ENCODE results near the gene EML3. TPM values are rescaled to one million over a fixed set of nuclear protein-coding genes. Genes with fewer than 3 reads are reported as not detected.

EML3 gene
- total RNA-seq, 3 donors from 2014 or later, result 34.7 to 58.7 (median 35.7) TPM

DNA sequence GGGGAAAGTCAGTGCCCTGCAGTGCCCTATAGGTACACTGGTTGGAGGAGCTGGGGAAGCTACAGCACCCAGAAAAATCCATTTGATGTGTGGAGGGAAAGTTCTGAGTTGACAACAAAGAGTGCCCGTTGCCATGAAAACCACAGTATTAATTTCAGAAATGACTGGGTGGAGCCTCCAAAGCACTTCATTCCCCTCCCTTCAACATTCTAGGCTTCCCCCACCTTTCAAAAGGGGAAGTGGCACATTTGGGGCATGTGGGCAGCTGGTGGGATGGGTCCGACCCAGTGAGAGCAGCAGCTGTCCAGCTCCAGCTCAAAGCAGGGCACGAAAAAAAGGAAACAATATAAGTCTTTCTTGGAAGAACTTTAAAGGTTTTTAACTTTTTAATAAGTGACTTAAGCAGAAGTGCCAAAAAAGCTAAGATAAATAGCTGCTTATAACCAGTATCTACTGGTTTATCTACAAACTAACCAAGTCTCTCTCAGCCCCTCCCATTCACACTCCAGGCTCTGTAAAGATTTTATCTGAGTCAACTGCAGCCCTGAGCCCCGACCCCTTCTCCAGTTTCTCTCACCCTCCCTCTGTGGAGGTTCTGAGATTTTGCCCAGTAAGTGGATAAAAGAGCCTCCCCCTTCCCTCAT, 57.0 kb downstream of the EML3 start:
- Histone ChIP-seq H3K27ac (peak overlapping the region; percentile 96 to 98), H3K4me3 (peak overlapping the region in 2 of 3 donors; percentile 23 to 55), H3K36me3 (no peaks in the 10 kb centered on the region), H3K27me3 (no peaks in the 10 kb centered on the region), H3K4me1 (peaks cover 39 to 56% of the 10 kb centered on the region in 2 donors), H3K9me3 (no peaks in the 10 kb centered on the region)
- intact Hi-C loops (cut with DNase I; ENCODE audit: low total_unique reads), result no loop called here
- TF ChIP-seq POLR2A (IDR thresholded peaks at IDR 0.05) (no peak), POLR2AphosphoS5 (IDR thresholded peaks at IDR 0.05) (no peak)
- TF ChIP-seq, protein P1, sequence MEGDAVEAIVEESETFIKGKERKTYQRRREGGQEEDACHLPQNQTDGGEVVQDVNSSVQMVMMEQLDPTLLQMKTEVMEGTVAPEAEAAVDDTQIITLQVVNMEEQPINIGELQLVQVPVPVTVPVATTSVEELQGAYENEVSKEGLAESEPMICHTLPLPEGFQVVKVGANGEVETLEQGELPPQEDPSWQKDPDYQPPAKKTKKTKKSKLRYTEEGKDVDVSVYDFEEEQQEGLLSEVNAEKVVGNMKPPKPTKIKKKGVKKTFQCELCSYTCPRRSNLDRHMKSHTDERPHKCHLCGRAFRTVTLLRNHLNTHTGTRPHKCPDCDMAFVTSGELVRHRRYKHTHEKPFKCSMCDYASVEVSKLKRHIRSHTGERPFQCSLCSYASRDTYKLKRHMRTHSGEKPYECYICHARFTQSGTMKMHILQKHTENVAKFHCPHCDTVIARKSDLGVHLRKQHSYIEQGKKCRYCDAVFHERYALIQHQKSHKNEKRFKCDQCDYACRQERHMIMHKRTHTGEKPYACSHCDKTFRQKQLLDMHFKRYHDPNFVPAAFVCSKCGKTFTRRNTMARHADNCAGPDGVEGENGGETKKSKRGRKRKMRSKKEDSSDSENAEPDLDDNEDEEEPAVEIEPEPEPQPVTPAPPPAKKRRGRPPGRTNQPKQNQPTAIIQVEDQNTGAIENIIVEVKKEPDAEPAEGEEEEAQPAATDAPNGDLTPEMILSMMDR (IDR thresholded peaks at IDR 0.05), result no peak
- DNase-seq (ENCODE audit: low spot score in 2 of 2), result no peak

DNA sequence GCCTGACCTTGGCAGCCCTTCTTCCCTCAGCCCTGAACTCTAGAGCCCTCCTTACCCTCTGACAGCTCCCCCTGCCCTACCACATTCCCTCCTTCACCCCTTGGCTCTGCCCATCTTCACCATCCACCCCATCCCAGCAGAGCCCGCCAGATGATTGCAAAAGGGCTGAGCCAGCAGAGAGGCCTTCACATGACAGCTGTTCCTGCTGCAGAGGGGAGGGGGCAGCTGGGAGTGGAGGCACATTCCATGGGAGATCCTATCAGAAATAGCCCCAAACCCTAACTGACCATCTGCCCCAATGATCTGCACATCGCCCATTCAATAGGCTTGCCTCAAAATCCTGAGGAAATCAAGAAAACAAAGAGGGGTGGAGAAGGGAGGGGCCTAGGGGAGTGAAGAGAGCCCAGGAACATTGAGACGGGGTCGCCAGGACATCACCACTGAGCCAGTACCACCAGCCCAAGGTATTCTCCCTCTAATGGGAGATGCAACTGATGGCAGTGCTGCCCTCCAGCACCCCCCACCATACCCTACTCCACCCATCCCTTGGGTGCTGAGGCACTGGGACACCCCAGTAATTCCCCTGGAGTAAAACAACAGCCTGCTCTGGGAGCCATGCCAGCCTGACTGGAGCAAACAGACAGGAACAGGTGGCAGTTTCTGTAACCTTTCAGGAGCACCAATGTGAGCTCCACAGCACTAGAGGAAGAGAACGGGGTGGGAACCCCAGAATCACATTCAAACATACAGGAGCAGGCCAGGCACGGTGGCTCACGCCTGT, 58.0 kb downstream of the EML3 start:
- H3K9me3 ChIP-seq, result no peaks in the 10 kb centered on the region
- peak overlapping the region; percentile 96 to 98 for H3K27ac ChIP-seq
- H3K36me3 ChIP-seq, result no peaks in the 10 kb centered on the region
- TF ChIP-seq, protein P1 (IDR thresholded peaks at IDR 0.05), result no peak
- no peak for TF ChIP-seq POLR2AphosphoS5 (IDR thresholded peaks at IDR 0.05)
- H3K27me3 ChIP-seq, result no peaks in the 10 kb centered on the region
- peaks cover 39 to 56% of the 10 kb centered on the region in 2 donors for H3K4me1 ChIP-seq
- peak; percentile 74 to 91 for DNase-seq (ENCODE audit: low spot score in 2 of 2)
- intact Hi-C loops (cut with DNase I; ENCODE audit: low total_unique reads), result loop anchor here (5.0 kb wide), 1 partner anchor 1643 kb away; no protein-coding TSS in a partner anchor
- H3K4me3 ChIP-seq, result peak overlapping the region in 1 of 3 donors; percentile 56

DNA sequence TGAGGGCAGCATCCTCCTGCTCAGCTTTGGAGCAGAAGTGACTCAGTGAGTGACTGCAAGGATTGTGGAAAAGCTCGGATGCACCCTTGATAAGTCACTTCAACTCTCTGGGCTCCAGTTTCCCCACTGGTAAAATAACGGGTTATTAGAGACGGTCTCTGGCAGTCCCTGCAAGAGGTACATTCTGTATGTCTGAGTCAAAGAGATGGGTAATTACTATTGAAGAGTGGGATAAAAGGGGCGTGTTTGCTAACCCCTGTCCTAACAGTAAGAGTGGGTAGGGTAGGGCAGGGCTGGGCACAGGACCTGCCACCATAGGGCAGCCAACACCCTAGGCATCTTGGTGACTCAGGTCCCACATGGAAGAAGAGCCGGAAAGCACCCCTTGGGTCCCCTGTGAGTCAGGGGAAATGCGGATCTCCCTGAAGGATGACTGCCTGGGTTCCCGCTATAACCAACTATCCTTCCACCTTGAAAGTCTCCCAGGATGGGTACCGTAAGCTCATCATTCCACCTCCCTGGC, 58.7 kb downstream of the EML3 start:
- DNase-seq (ENCODE audit: low spot score in 2 of 2), result no peak

DNA sequence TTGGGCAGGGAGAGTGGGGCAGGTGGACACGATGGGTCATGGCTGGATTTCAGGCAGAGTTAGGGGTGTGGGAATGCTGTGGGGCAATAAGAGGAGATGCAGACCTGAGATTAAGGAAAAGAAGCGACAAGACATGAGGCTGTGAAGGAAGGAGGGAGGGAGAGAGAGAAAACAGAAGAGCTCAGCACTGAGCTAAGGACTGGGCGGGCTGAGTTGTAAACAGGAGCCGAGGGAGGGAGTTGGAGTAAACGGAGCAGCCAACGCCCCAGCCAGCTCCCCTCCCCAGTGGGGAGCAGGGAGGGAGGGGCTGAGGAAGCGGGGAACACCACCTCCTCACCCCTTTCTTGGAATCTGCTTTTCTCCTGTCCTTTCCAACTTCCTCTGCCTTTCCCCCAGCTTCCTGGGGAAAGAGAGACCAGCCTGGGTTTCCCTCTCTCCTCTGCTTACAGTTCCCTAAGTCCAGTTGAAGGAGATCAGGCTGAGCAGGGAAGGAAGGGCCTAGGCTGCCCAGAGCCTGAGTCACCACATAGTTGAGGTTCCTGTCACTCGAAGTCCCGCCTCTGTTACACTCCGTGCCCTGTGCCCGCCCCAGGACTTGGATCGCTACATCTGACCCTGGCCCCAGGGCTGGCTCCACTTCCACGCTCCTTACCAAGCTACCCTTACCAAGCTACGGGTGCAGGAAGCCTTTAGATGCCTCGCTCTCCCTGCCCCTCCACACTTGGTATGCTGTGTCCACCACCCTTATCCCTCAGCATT, 59.3 kb downstream of the EML3 start:
- H3K9me3 ChIP-seq, result no peaks in the 10 kb centered on the region
- H3K4me1 ChIP-seq, result peaks cover 45 to 67% of the 10 kb centered on the region in 2 donors
- no peaks in the 10 kb centered on the region for H3K36me3 ChIP-seq
- no peaks in the 10 kb centered on the region for H3K27me3 ChIP-seq
- DNase-seq (ENCODE audit: low spot score in 2 of 2), result peak; percentile 87 to 92
- TF ChIP-seq POLR2AphosphoS5 (IDR thresholded peaks at IDR 0.05) (peak; percentile 50 to 88 (median 81)), POLR2A (IDR thresholded peaks at IDR 0.05) (peak; percentile 23)
- TF ChIP-seq, protein P1 (IDR thresholded peaks at IDR 0.05), result no peak
- peak overlapping the region; percentile 17 to 56 (median 31) for H3K4me3 ChIP-seq
- intact Hi-C loops (cut with DNase I; ENCODE audit: low total_unique reads), result loop anchor here (5.0 kb wide), 1 partner anchor 1644 kb away; no protein-coding TSS in a partner anchor
- peak overlapping the region; percentile 96 to 98 for H3K27ac ChIP-seq

More for the DNA sequence above, 58.7 kb downstream of the EML3 start:
- intact Hi-C loops (cut with DNase I; ENCODE audit: low total_unique reads), result loop anchor here (5.0 kb wide), 1 partner anchor 1643 kb away; no protein-coding TSS in a partner anchor
- Histone ChIP-seq H3K27me3 (no peaks in the 10 kb centered on the region), H3K4me1 (peaks cover 39 to 61% of the 10 kb centered on the region in 2 donors), H3K36me3 (no peaks in the 10 kb centered on the region), H3K4me3 (peak overlapping the region; percentile 17 to 56 (median 31)), H3K9me3 (no peaks in the 10 kb centered on the region), H3K27ac (peak overlapping the region; percentile 96 to 98)
- TF ChIP-seq POLR2A (IDR thresholded peaks at IDR 0.05) (no peak), POLR2AphosphoS5 (IDR thresholded peaks at IDR 0.05) (no peak)
- TF ChIP-seq, protein P1 (IDR thresholded peaks at IDR 0.05), result no peak
